ENCODE data around the gene OTUB1.

GRCh38 chr11:64008283-64008913 is 22.2 kb downstream of the OTUB1 start:
- TF ChIP-seq CTCF (IDR thresholded peaks at IDR 0.05; ENCODE audit: low read depth, low read length) (no peak), EZH2phosphoT487 (IDR thresholded peaks at IDR 0.05; ENCODE audit: low read depth) (no peak)

Data from OCI-LY3 (cell line).